Measurements from ENCODE around the gene MRPL23.
"Not testable (repeated sequence)": the region's sequence is repeated elsewhere in the genome, so short reads cannot be mapped to it uniquely, and the experiment has no call there.

Gene MRPL23

GRCh38 chr11:1934335-1935155, 12.6 kb upstream of the MRPL23 start:
- DNase-seq (ENCODE audit: low spot score): no peak

- DNase-seq (ENCODE audit: low spot score): no peak
Measured at GRCh38 chr11:1935156-1936071, 11.7 kb upstream of the MRPL23 start.

GRCh38 chr11:1936072-1936780, 10.9 kb upstream of the MRPL23 start:
- DNase-seq (ENCODE audit: low spot score): no peak

GRCh38 chr11:1936781-1937615, 10.1 kb upstream of the MRPL23 start:
- no peak for DNase-seq (ENCODE audit: low spot score)

- DNase-seq (ENCODE audit: low spot score): no peak
Measured at GRCh38 chr11:1937616-1938342, 9.4 kb upstream of the MRPL23 start.

GRCh38 chr11:1938343-1939005, 8.7 kb upstream of the MRPL23 start:
- no peak for DNase-seq (ENCODE audit: low spot score)

- DNase-seq (ENCODE audit: low spot score): no peak
Measured at GRCh38 chr11:1939006-1939625, 8.0 kb upstream of the MRPL23 start.

GRCh38 chr11:1939788-1940187, 7.3 kb upstream of the MRPL23 start:
- not testable (repeated sequence) for DNase-seq (ENCODE audit: low spot score)

GRCh38 chr11:1942558-1943260, 4.4 kb upstream of the MRPL23 start:
- no peak for DNase-seq (ENCODE audit: low spot score)

GRCh38 chr11:1943576-1943975, 3.6 kb upstream of the MRPL23 start:
- no peak for DNase-seq (ENCODE audit: low spot score)

- no peak for DNase-seq (ENCODE audit: low spot score)
Measured at GRCh38 chr11:1943977-1944376, 3.2 kb upstream of the MRPL23 start.

- DNase-seq (ENCODE audit: low spot score): no peak
Measured at GRCh38 chr11:1947592-1948237, 583 bp downstream of the MRPL23 start.

- no peak for DNase-seq (ENCODE audit: low spot score)
Measured at GRCh38 chr11:1948389-1948788, 1.3 kb downstream of the MRPL23 start.

GRCh38 chr11:1949302-1949701, 2.2 kb downstream of the MRPL23 start:
- no peak for DNase-seq (ENCODE audit: low spot score)

GRCh38 chr11:1949922-1950321, 2.8 kb downstream of the MRPL23 start:
- no peak for DNase-seq (ENCODE audit: low spot score)

GRCh38 chr11:1952806-1953482, 5.8 kb downstream of the MRPL23 start:
- DNase-seq (ENCODE audit: low spot score): no peak

- DNase-seq (ENCODE audit: low spot score): no peak
Measured at GRCh38 chr11:1953489-1954266, 6.5 kb downstream of the MRPL23 start.

Data from ecto neural progenitor cell (in vitro differentiated cells).